AG04450 (cell line): Measurements from ENCODE around the gene GRM5. TPM values are rescaled to one million over a fixed set of nuclear protein-coding genes. Genes with fewer than 3 reads are reported as not detected.
"Not testable (repeated sequence)": the region's sequence is repeated elsewhere in the genome, so short reads cannot be mapped to it uniquely, and the experiment has no call there.

Experiments
- CTCF ChIA-PET: fragments of 300-600, 350-600 bp; formaldehyde crosslinking; extraction: SDS; loops from one replicate; lab custom pipeline; 2022; ENCODE audit warnings: antibody characterized with exemption, inconsistent platforms; lab: Charles Lee
- POLR2A ChIA-PET: fragments of 350-600 bp; formaldehyde crosslinking; extraction: SDS; loops from one replicate; lab custom pipeline; 2021; ENCODE audit warnings: antibody characterized with exemption, inconsistent platforms; lab: Yijun Ruan, JAX
- DNase-seq: peaks from one replicate; pipeline ENCODE4 v3.0.0-alpha.2; 2011; ENCODE audit warnings: low read depth, low spot score
- H3K27ac ChIP-seq: one replicate; pipeline ENCODE4 v1.5.1; 2012; ENCODE audit warnings: low read depth, low read length, control low read depth
- H3K27me3 ChIP-seq: one replicate; pipeline ENCODE4 v1.6.0; 2012; ENCODE audit warnings: low read length; ENCODE audit not compliant: control insufficient read depth, insufficient read depth
- H3K4me3 ChIP-seq: 2 replicates; pipeline ENCODE4 v1.5.1; 2011; ENCODE audit warnings: mild to moderate bottlenecking, low read depth, low read length, control low read depth
- H3K9me3 ChIP-seq: 2 replicates; pipeline ENCODE4 v1.5.1; 2012; ENCODE audit warnings: low read length; ENCODE audit not compliant: control insufficient read depth, insufficient read depth
- CTCF ChIP-seq: IDR thresholded peaks from 2 replicates; pipeline ENCODE4 v1.5.1; 2011; ENCODE audit warnings: low read depth, low read length, control low read depth, inconsistent platforms
- polyA plus RNA-seq: library from polyadenylated mRNA; depleted of rRNA; stranded (reverse); fragments of >200 nt; gene quantifications from 2 replicates; pipeline ENCODE4 v1.2.3, GENCODE V29; 2011

GRM5 gene
- polyA plus RNA-seq, 1 experiment = 0.01 TPM

GRCh38 chr11:88535266-88535665, 530.5 kb downstream of the GRM5 start:
- TF ChIP-seq CTCF = no peak
- no peaks in the 10 kb centered on the region for H3K9me3 ChIP-seq
- H3K27ac ChIP-seq = peak overlapping the region; percentile 40
- POLR2A ChIA-PET = interaction anchor here (0.9 to 1.1 kb wide), 3 partner anchors 133 to 206 kb away, joined by 3 to 4 read pairs (median 4); partner anchors contain the start of gene CTSC
- H3K4me3 ChIP-seq = no peak overlapping the region
- H3K27me3 ChIP-seq = no peaks in the 10 kb centered on the region
- CTCF ChIA-PET = interaction anchor here (0.7 to 10.5 kb wide), 5 partner anchors 9 to 518 kb away, joined by 3 to 169 read pairs (median 7); no protein-coding TSS in a partner anchor
- DNase-seq = no peak

GRCh38 chr11:88534706-88535105, 531.1 kb downstream of the GRM5 start:
- H3K9me3 ChIP-seq, POLR2A ChIA-PET, H3K27ac ChIP-seq, H3K27me3 ChIP-seq, DNase-seq, H3K4me3 ChIP-seq: not testable (repeated sequence)
- CTCF ChIA-PET = interaction anchor here (1.9 to 10.5 kb wide), 2 partner anchors 9 to 518 kb away, joined by 7 to 169 read pairs; no protein-coding TSS in a partner anchor

GRCh38 chr11:88534185-88534584, 531.6 kb downstream of the GRM5 start:
- no peak overlapping the region for H3K4me3 ChIP-seq
- DNase-seq = no peak
- ChIA-PET CTCF (interaction anchor here (10.5 kb wide), 1 partner anchor 517 kb away, joined by 169 read pairs; no protein-coding TSS in a partner anchor), POLR2A (no interaction called here)
- no peaks in the 10 kb centered on the region for H3K27me3 ChIP-seq
- no peaks in the 10 kb centered on the region for H3K9me3 ChIP-seq
- TF ChIP-seq CTCF = no peak
- no peak overlapping the region for H3K27ac ChIP-seq

- Histone ChIP-seq H3K9me3 (no peaks in the 10 kb centered on the region), H3K4me3 (no peak overlapping the region), H3K27me3 (no peaks in the 10 kb centered on the region), H3K27ac (no peak overlapping the region)
- no peak for DNase-seq
- ChIA-PET POLR2A (no interaction called here), CTCF (no interaction called here)
- no peak for TF ChIP-seq CTCF
These were observed 532.8 kb downstream of the GRM5 start for GRCh38 chr11:88533001-88533400.

DNA sequence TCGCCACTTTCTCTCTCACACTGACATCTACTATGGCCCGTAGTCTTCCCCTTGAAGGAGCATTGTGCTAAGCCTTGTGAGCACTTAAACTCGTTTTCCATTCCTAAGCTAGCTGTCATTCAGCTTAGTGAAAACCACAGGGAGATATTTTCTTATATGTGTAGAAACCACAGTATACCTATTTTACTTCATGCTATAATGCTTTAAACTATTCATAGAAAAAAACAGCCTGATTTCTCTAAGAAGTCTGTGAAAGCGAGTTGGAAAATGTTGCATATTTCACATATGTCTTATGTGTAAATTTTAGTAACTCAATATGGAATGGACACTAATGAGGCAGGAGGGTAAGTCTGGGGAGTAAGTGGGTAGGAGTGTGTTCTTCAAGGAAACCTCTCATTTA, 534.0 kb downstream of the GRM5 start:
- H3K27me3 ChIP-seq = no peaks in the 10 kb centered on the region
- POLR2A ChIA-PET = no interaction called here
- H3K4me3 ChIP-seq = no peak overlapping the region
- DNase-seq = no peak
- no peak for TF ChIP-seq CTCF
- H3K9me3 ChIP-seq = no peaks in the 10 kb centered on the region
- CTCF ChIA-PET = interaction anchor here (0.6 to 1.1 kb wide), 2 partner anchors 12 to 1173 kb away, joined by 3 read pairs; no protein-coding TSS in a partner anchor
- no peak overlapping the region for H3K27ac ChIP-seq
